ENCODE data around the gene ENTPD8.

DNA sequence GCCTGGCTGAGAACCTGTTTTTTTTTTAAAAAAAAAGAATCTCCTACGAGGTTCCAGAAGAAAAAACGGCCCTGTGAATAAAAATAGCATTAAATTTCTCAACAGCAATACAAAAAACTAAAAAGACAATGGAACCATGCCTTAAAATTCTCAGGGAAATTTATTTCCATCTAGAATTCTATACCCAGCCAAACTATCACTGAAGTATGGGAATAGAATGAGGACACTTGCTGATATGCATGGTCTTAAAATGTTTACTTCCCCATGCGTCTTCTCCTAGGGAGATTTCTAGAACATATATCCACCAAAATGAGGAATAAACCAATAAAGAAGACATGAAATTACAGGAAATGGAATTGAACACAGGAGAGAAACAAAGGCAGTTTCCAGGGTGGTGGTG lies 34.5 kb upstream of the ENTPD8 start:
- TF ChIP-seq CTCF (IDR thresholded peaks at IDR 0.05; ENCODE audit: insufficient read depth, low read length) (no peak), POLR2AphosphoS5 (IDR thresholded peaks at IDR 0.05; ENCODE audit: low read depth) (no peak), GABPA (IDR thresholded peaks at IDR 0.05; ENCODE audit: low read depth) (no peak)
- TF ChIP-seq, protein P1, sequence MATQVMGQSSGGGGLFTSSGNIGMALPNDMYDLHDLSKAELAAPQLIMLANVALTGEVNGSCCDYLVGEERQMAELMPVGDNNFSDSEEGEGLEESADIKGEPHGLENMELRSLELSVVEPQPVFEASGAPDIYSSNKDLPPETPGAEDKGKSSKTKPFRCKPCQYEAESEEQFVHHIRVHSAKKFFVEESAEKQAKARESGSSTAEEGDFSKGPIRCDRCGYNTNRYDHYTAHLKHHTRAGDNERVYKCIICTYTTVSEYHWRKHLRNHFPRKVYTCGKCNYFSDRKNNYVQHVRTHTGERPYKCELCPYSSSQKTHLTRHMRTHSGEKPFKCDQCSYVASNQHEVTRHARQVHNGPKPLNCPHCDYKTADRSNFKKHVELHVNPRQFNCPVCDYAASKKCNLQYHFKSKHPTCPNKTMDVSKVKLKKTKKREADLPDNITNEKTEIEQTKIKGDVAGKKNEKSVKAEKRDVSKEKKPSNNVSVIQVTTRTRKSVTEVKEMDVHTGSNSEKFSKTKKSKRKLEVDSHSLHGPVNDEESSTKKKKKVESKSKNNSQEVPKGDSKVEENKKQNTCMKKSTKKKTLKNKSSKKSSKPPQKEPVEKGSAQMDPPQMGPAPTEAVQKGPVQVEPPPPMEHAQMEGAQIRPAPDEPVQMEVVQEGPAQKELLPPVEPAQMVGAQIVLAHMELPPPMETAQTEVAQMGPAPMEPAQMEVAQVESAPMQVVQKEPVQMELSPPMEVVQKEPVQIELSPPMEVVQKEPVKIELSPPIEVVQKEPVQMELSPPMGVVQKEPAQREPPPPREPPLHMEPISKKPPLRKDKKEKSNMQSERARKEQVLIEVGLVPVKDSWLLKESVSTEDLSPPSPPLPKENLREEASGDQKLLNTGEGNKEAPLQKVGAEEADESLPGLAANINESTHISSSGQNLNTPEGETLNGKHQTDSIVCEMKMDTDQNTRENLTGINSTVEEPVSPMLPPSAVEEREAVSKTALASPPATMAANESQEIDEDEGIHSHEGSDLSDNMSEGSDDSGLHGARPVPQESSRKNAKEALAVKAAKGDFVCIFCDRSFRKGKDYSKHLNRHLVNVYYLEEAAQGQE (IDR thresholded peaks at IDR 0.05; ENCODE audit: insufficient replicate concordance, low read depth), result no peak
